SK-N-SH treated with all-trans-retinoic acid at 6 μM for 48 hours (cell line): Measurements from ENCODE around the gene NRK.
"Not testable (repeated sequence)": the region's sequence is repeated elsewhere in the genome, so short reads cannot be mapped to it uniquely, and the experiment has no call there.

ENCODE experiments used
- ATAC-seq: fragments of 200-7000 bp; cut with Tn5 transposase; 3 replicates; pipeline ENCODE4 v1.9.1; 2020; ENCODE audit warnings: mild to moderate bottlenecking, moderate library complexity
- ARNTL ChIP-seq: fragments of 450-650 bp; formaldehyde crosslinking; IDR thresholded peaks from 2 replicates; pipeline ENCODE4 v1.5.0; 2020; ENCODE audit warnings: low read depth, mild to moderate bottlenecking, moderate library complexity, borderline replicate concordance
- CSDC2 ChIP-seq: fragments of 250-450 bp; sonication (Bioruptor Pico); IDR thresholded peaks from 2 replicates; pipeline ENCODE4 v1.5.0; 2020; ENCODE audit warnings: mild to moderate bottlenecking, moderate library complexity
- ESRRG ChIP-seq: fragments of 250-450 bp; sonication (Bioruptor Pico); IDR thresholded peaks from 2 replicates; pipeline ENCODE4 v1.6.1; 2021; ENCODE audit warnings: mild to moderate bottlenecking
- GLIS3 ChIP-seq: fragments of 250-450 bp; sonication (Bioruptor Pico); IDR thresholded peaks from 2 replicates; pipeline ENCODE4 v1.5.0; 2020; ENCODE audit warnings: mild to moderate bottlenecking, moderate library complexity
- ISL1 ChIP-seq: fragments of 250-450 bp; sonication (Bioruptor Pico); IDR thresholded peaks from 2 replicates; pipeline ENCODE4 v2.1.2; 2022; ENCODE audit warnings: mild to moderate bottlenecking, moderate library complexity
- OSR1 ChIP-seq: fragments of 250-450 bp; sonication (Bioruptor Pico); IDR thresholded peaks from 2 replicates; pipeline ENCODE4 v1.8.0; 2022; ENCODE audit warnings: moderate library complexity, mild to moderate bottlenecking, inconsistent platforms
- PPARA ChIP-seq: fragments of 250-450 bp; sonication (Bioruptor Pico); IDR thresholded peaks from 2 replicates; pipeline ENCODE4 v1.5.0; 2020; ENCODE audit warnings: mild to moderate bottlenecking, borderline replicate concordance
- RARB ChIP-seq: fragments of 250-450 bp; sonication (Bioruptor Pico); IDR thresholded peaks from 2 replicates; pipeline ENCODE4 v1.8.0; 2021; ENCODE audit warnings: mild to moderate bottlenecking, moderate library complexity
- SNAI2 ChIP-seq: fragments of 250-450 bp; sonication (Bioruptor Pico); IDR thresholded peaks from 2 replicates; pipeline ENCODE4 v1.5.0; 2020; ENCODE audit warnings: mild to moderate bottlenecking, moderate library complexity
- TCF4 ChIP-seq: fragments of 250-450 bp; sonication (Bioruptor Pico); IDR thresholded peaks from 2 replicates; pipeline ENCODE4 v1.8.0; 2021; ENCODE audit warnings: mild to moderate bottlenecking, moderate library complexity, borderline replicate concordance
- TOX ChIP-seq: fragments of 250-450 bp; sonication (Bioruptor Pico); IDR thresholded peaks from 2 replicates; pipeline ENCODE4 v1.8.0; 2021; ENCODE audit warnings: mild to moderate bottlenecking, moderate library complexity, borderline replicate concordance
- TSHZ2 ChIP-seq: fragments of 250-450 bp; sonication (Bioruptor Pico); IDR thresholded peaks from 2 replicates; pipeline ENCODE4 v1.5.0; 2020; ENCODE audit warnings: mild to moderate bottlenecking, moderate library complexity
- ZFP3 ChIP-seq: fragments of 250-450 bp; sonication (Bioruptor Pico); IDR thresholded peaks from 2 replicates; pipeline ENCODE4 v1.5.0; 2020; ENCODE audit warnings: mild to moderate bottlenecking, moderate library complexity
- ZFP30 ChIP-seq: fragments of 450-650 bp; formaldehyde crosslinking; IDR thresholded peaks from 2 replicates; pipeline ENCODE4 v1.5.0; 2022; ENCODE audit warnings: mild to moderate bottlenecking, moderate library complexity
- ZNF565 ChIP-seq: fragments of 450-650 bp; formaldehyde crosslinking; conservative IDR thresholded peaks from 2 replicates; pipeline ENCODE4 v1.5.0; 2020; ENCODE audit warnings: low read depth, mild to moderate bottlenecking, moderate library complexity
- ZNF70 ChIP-seq: fragments of 450-650 bp; formaldehyde crosslinking; IDR thresholded peaks from 2 replicates; pipeline ENCODE4 v1.5.0; 2020; ENCODE audit warnings: mild to moderate bottlenecking, moderate library complexity
- TF ChIP-seq, protein P1 (sequence below): fragments of 250-450 bp; sonication (Bioruptor Pico); IDR thresholded peaks from 2 replicates; pipeline ENCODE4 v1.5.1; 2021; ENCODE audit warnings: mild to moderate bottlenecking, moderate library complexity
- TF ChIP-seq, protein P2 (sequence below): fragments of 250-450 bp; sonication (Bioruptor Pico); IDR thresholded peaks from 2 replicates; pipeline ENCODE4 v1.8.0; 2021; ENCODE audit warnings: low read depth, mild to moderate bottlenecking, moderate library complexity, borderline replicate concordance
- TF ChIP-seq, protein P3 (sequence below): fragments of 250-450 bp; sonication (Bioruptor Pico); IDR thresholded peaks from 2 replicates; pipeline ENCODE4 v1.8.0; 2020; ENCODE audit warnings: mild to moderate bottlenecking, moderate library complexity, borderline replicate concordance
- TF ChIP-seq, protein P4 (sequence below): fragments of 250-450 bp; sonication (Bioruptor Pico); IDR thresholded peaks from 2 replicates; pipeline ENCODE4 v1.5.1; 2020; ENCODE audit warnings: low read depth, mild to moderate bottlenecking, moderate library complexity

Gene NRK

GRCh38 chrX:105775679-105776078, 46.7 kb upstream of the NRK start:
- TF ChIP-seq, protein P1, sequence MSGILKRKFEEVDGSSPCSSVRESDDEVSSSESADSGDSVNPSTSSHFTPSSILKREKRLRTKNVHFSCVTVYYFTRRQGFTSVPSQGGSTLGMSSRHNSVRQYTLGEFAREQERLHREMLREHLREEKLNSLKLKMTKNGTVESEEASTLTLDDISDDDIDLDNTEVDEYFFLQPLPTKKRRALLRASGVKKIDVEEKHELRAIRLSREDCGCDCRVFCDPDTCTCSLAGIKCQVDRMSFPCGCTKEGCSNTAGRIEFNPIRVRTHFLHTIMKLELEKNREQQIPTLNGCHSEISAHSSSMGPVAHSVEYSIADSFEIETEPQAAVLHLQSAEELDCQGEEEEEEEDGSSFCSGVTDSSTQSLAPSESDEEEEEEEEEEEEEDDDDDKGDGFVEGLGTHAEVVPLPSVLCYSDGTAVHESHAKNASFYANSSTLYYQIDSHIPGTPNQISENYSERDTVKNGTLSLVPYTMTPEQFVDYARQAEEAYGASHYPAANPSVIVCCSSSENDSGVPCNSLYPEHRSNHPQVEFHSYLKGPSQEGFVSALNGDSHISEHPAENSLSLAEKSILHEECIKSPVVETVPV (CRISPR knock-in tag): no peak
- TF ChIP-seq OSR1 (no peak), ISL1 (no peak), ZFP30 (CRISPR knock-in tag) (no peak), ZNF70 (CRISPR knock-in tag) (no peak), TCF4 (CRISPR knock-in tag) (no peak), CSDC2 (CRISPR knock-in tag) (no peak), ESRRG (CRISPR knock-in tag) (no peak), RARB (CRISPR knock-in tag) (no peak), PPARA (CRISPR knock-in tag) (no peak), TSHZ2 (CRISPR knock-in tag) (no peak), ZFP3 (no peak)
- TF ChIP-seq, protein P2, sequence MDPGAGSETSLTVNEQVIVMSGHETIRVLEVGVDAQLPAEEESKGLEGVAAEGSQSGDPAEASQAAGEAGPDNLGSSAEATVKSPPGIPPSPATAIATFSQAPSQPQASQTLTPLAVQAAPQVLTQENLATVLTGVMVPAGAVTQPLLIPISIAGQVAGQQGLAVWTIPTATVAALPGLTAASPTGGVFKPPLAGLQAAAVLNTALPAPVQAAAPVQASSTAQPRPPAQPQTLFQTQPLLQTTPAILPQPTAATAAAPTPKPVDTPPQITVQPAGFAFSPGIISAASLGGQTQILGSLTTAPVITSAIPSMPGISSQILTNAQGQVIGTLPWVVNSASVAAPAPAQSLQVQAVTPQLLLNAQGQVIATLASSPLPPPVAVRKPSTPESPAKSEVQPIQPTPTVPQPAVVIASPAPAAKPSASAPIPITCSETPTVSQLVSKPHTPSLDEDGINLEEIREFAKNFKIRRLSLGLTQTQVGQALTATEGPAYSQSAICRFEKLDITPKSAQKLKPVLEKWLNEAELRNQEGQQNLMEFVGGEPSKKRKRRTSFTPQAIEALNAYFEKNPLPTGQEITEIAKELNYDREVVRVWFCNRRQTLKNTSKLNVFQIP: no peak
- TF ChIP-seq, protein P3, sequence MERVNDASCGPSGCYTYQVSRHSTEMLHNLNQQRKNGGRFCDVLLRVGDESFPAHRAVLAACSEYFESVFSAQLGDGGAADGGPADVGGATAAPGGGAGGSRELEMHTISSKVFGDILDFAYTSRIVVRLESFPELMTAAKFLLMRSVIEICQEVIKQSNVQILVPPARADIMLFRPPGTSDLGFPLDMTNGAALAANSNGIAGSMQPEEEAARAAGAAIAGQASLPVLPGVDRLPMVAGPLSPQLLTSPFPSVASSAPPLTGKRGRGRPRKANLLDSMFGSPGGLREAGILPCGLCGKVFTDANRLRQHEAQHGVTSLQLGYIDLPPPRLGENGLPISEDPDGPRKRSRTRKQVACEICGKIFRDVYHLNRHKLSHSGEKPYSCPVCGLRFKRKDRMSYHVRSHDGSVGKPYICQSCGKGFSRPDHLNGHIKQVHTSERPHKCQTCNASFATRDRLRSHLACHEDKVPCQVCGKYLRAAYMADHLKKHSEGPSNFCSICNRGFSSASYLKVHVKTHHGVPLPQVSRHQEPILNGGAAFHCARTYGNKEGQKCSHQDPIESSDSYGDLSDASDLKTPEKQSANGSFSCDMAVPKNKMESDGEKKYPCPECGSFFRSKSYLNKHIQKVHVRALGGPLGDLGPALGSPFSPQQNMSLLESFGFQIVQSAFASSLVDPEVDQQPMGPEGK (CRISPR knock-in tag): no peak
- TF ChIP-seq, protein P4, sequence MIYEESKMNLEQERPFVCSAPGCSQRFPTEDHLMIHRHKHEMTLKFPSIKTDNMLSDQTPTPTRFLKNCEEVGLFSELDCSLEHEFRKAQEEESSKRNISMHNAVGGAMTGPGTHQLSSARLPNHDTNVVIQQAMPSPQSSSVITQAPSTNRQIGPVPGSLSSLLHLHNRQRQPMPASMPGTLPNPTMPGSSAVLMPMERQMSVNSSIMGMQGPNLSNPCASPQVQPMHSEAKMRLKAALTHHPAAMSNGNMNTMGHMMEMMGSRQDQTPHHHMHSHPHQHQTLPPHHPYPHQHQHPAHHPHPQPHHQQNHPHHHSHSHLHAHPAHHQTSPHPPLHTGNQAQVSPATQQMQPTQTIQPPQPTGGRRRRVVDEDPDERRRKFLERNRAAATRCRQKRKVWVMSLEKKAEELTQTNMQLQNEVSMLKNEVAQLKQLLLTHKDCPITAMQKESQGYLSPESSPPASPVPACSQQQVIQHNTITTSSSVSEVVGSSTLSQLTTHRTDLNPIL (CRISPR knock-in tag): no peak
- no peak for ATAC-seq

DNA sequence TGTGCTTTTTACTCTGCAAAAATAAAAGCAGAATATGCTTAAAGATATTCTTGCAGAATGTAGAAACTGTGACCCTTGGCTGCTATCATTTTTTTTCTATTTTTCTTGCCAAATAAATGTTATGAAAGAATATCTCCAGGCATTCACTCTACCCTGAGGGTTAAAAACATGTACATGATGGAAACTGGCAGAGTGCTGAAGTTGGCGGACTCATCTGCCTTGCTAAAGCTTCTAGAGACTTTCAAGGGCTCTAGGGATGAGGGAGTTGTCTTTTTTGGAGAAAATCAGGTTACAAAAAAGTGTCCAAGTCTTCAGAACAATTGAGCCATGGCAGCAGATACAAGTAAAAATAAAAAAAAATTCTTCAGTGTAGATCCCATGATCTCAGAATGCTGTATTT, 40.5 kb upstream of the NRK start:
- no peak for ATAC-seq
- TF ChIP-seq ZNF565 (CRISPR knock-in tag) (no peak), OSR1 (no peak), ESRRG (CRISPR knock-in tag) (no peak), TOX (no peak), TSHZ2 (CRISPR knock-in tag) (no peak), ARNTL (CRISPR knock-in tag) (no peak), SNAI2 (CRISPR knock-in tag) (no peak), GLIS3 (no peak), TCF4 (CRISPR knock-in tag) (no peak), ZFP3 (no peak), ISL1 (no peak), PPARA (CRISPR knock-in tag) (no peak), ZFP30 (CRISPR knock-in tag) (no peak), CSDC2 (CRISPR knock-in tag) (no peak)
- TF ChIP-seq, protein P4 (CRISPR knock-in tag): no peak
- TF ChIP-seq, protein P3 (CRISPR knock-in tag): no peak
- TF ChIP-seq, protein P1 (CRISPR knock-in tag): no peak

- ATAC-seq: not testable (repeated sequence)
These were observed 25.5 kb upstream of the NRK start for GRCh38 chrX:105796877-105797276.
